Osteoblast (primary cell): ENCODE measurements around the gene PHACTR1. TPM values are rescaled to one million over a fixed set of nuclear protein-coding genes. Genes with fewer than 3 reads are reported as not detected.
"Not testable (repeated sequence)": the region's sequence is repeated elsewhere in the genome, so short reads cannot be mapped to it uniquely, and the experiment has no call there.

Source experiments
- DNase-seq: peaks from one replicate; pipeline ENCODE4 v3.0.0; 2011; ENCODE audit warnings: low spot score, mixed read lengths; ENCODE audit not compliant: insufficient read length; ENCODE audit errors: missing footprints
- H2AFZ ChIP-seq: 2 replicates; pipeline ENCODE4 v1.6.0; 2011; ENCODE audit warnings: mild to moderate bottlenecking, low read length
- H3K27ac ChIP-seq: 2 replicates; pipeline ENCODE4 v1.5.1; 2011; ENCODE audit warnings: mild to moderate bottlenecking, low read depth, low read length, moderate library complexity
- H3K27me3 ChIP-seq: 2 replicates; pipeline ENCODE4 v1.6.0; 2012; ENCODE audit warnings: mild to moderate bottlenecking, control low read depth, inconsistent platforms, low read length, moderate library complexity; ENCODE audit not compliant: insufficient read depth
- H3K36me3 ChIP-seq: 2 replicates; pipeline ENCODE4 v1.5.1; 2011; ENCODE audit warnings: mild to moderate bottlenecking, low read length, control low read depth, moderate library complexity; ENCODE audit not compliant: insufficient read depth
- H3K4me1 ChIP-seq: 2 replicates; pipeline ENCODE4 v1.5.1; 2011; ENCODE audit warnings: mild to moderate bottlenecking, low read length, control low read depth, moderate library complexity; ENCODE audit not compliant: insufficient read depth
- H3K4me2 ChIP-seq: 2 replicates; pipeline ENCODE4 v1.6.0; 2011; ENCODE audit warnings: mild to moderate bottlenecking, low read length; ENCODE audit not compliant: insufficient read depth
- H3K4me3 ChIP-seq: fragments of 200-600 bp; sonication (generic); 3 replicates; pipeline ENCODE4 v1.5.1; 2012; ENCODE audit warnings: mild to moderate bottlenecking, low read length, inconsistent platforms; ENCODE audit not compliant: insufficient read depth
- H3K79me2 ChIP-seq: 2 replicates; pipeline ENCODE4 v1.6.0; 2012; ENCODE audit warnings: mild to moderate bottlenecking, low read length, control low read depth, inconsistent platforms; ENCODE audit not compliant: insufficient read depth
- H3K9me3 ChIP-seq: 2 replicates; pipeline ENCODE4 v1.5.1; 2011; ENCODE audit warnings: low read depth, low read length, control low read depth
- H4K20me1 ChIP-seq: 2 replicates; pipeline ENCODE4 v1.6.0; 2012; ENCODE audit warnings: mild to moderate bottlenecking, low read length, control low read depth; ENCODE audit not compliant: insufficient read depth
- total RNA-seq: library from RNA; depleted of rRNA; stranded (reverse); fragments of >200 nt; gene quantifications from 2 replicates; pipeline ENCODE4 v1.2.3, GENCODE V29; 2012
- TF ChIP-seq, protein P1 (sequence below): IDR thresholded peaks from 2 replicates; pipeline ENCODE4 v1.5.1; 2011; ENCODE audit warnings: mild to moderate bottlenecking, low read depth, low read length, moderate library complexity; ENCODE audit errors: extremely low read depth

The PHACTR1 gene
- total RNA-seq, 1 donor = 0.36 TPM

DNA sequence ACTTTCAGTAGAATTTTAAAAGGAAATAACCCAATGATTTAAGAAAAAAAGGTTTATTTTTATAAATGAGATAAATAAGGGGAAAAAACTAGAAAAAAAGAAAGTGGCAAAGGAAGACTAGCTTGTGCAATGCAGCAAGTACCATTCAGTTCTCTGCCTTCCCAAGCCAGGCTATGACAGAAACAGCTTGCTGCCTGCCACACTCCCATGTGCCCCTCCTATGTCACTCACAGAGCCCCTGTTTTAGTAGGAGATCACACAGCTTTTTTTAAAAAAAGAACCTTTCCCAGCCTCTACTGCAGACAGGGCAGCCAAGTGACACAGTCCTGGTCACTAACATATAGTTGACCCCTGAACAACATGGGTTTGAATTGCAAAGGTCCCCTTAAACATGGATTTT, 598.2 kb downstream of the PHACTR1 start:
- TF ChIP-seq, protein P1, sequence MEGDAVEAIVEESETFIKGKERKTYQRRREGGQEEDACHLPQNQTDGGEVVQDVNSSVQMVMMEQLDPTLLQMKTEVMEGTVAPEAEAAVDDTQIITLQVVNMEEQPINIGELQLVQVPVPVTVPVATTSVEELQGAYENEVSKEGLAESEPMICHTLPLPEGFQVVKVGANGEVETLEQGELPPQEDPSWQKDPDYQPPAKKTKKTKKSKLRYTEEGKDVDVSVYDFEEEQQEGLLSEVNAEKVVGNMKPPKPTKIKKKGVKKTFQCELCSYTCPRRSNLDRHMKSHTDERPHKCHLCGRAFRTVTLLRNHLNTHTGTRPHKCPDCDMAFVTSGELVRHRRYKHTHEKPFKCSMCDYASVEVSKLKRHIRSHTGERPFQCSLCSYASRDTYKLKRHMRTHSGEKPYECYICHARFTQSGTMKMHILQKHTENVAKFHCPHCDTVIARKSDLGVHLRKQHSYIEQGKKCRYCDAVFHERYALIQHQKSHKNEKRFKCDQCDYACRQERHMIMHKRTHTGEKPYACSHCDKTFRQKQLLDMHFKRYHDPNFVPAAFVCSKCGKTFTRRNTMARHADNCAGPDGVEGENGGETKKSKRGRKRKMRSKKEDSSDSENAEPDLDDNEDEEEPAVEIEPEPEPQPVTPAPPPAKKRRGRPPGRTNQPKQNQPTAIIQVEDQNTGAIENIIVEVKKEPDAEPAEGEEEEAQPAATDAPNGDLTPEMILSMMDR = no peak
- DNase-seq = no peak
- no peaks in the 10 kb centered on the region for H3K27me3 ChIP-seq
- no peaks in the 10 kb centered on the region for H3K9me3 ChIP-seq
- no peak overlapping the region for H2AFZ ChIP-seq
- no peaks in the 10 kb centered on the region for H4K20me1 ChIP-seq
- no peak overlapping the region for H3K4me3 ChIP-seq
- H3K4me1 ChIP-seq = no peaks in the 10 kb centered on the region
- peaks cover 55% of the 10 kb centered on the region for H3K36me3 ChIP-seq
- no peak overlapping the region for H3K4me2 ChIP-seq
- no peaks in the 10 kb centered on the region for H3K79me2 ChIP-seq
- no peak overlapping the region for H3K27ac ChIP-seq

DNA sequence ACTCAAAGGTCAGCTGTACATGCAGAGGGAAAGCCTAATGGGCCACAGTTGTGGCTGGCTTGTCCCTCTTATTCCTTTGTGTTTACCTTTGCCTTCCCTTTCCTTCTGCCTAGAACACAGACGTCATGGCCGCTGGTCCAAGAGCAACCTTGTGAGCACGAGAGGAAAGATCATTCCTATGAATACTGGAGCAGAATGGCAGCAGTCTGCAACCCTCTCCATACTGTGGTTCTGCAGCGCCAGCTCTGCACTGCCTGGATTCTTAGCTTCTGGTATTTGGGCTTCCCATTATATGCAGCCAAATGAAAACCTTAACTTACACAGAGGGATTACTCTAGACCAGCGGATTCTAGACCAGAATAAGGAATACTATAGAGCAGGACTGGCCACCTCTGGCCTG, 599.3 kb downstream of the PHACTR1 start:
- Histone ChIP-seq H3K79me2 (no peaks in the 10 kb centered on the region), H4K20me1 (no peaks in the 10 kb centered on the region), H3K4me1 (no peaks in the 10 kb centered on the region), H3K4me2 (no peak overlapping the region), H3K9me3 (no peaks in the 10 kb centered on the region), H3K4me3 (no peak overlapping the region), H2AFZ (no peak overlapping the region), H3K36me3 (peaks cover 66% of the 10 kb centered on the region), H3K27ac (no peak overlapping the region), H3K27me3 (no peaks in the 10 kb centered on the region)
- DNase-seq = no peak
- TF ChIP-seq, protein P1 = no peak

DNA sequence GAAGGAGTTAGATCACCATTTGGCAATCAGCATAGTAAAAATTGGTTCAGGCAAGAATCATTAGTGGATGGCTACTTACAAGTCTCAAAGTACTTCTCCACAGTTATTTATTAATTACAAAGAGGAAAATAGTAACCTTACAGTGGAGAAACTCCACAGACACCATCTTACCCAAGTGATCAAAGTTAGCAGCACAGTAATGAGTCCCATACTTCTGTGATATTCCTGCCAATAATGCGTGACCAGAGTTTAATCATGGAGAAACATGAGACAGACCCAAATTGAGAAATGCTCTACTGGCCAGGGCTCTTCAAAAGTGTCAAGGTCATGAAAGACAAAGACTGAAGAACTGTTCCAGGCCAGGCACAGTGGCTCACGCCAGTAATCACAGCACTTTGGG, 602.3 kb downstream of the PHACTR1 start:
- H3K36me3 ChIP-seq = peaks cover 85% of the 10 kb centered on the region
- H3K79me2 ChIP-seq = no peaks in the 10 kb centered on the region
- H2AFZ ChIP-seq = no peak overlapping the region
- TF ChIP-seq, protein P1 = no peak
- DNase-seq = no peak
- no peaks in the 10 kb centered on the region for H3K4me1 ChIP-seq
- H3K27me3 ChIP-seq = no peaks in the 10 kb centered on the region
- H3K4me3 ChIP-seq = no peak overlapping the region
- H3K4me2 ChIP-seq = no peak overlapping the region
- no peak overlapping the region for H3K27ac ChIP-seq
- no peaks in the 10 kb centered on the region for H4K20me1 ChIP-seq
- H3K9me3 ChIP-seq = no peaks in the 10 kb centered on the region

DNA sequence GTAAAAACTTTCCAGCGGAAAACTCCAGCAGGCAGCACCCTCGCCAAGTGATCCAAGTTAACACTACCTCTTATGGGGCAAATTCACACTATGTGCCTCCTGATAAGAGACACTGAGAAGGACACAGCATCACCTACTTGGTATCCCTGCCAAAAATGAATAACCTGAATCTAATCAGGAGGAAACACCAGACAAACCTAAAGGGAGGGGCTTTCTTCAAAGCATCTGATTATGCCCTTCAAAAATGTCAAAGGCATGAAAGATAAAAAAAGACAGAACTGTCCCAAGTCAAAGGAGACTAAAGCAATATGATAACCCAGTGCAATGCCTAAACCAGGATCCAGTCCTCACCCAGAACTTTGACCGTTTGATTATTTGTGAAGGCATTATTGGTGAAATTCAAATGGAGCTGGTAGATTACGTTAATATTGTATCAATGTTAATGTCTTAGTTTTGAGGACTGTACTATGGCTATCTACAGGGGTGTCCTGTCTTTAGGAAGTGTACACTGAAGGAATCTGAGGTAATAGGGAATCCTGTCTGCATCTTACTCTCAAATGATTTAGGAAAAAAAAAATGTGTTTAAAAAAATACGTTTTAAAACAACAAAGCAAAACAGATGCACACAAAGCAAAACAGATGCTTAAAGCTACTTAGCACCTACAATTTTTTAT, 603.5 kb downstream of the PHACTR1 start:
- DNase-seq = no peak
- Histone ChIP-seq H3K27me3 (no peaks in the 10 kb centered on the region), H3K4me3 (no peak overlapping the region), H2AFZ (no peak overlapping the region), H4K20me1 (no peaks in the 10 kb centered on the region), H3K4me1 (no peaks in the 10 kb centered on the region), H3K79me2 (no peaks in the 10 kb centered on the region), H3K27ac (no peak overlapping the region), H3K9me3 (no peaks in the 10 kb centered on the region), H3K36me3 (peaks cover 80% of the 10 kb centered on the region), H3K4me2 (no peak overlapping the region)
- TF ChIP-seq, protein P1 = no peak

DNA sequence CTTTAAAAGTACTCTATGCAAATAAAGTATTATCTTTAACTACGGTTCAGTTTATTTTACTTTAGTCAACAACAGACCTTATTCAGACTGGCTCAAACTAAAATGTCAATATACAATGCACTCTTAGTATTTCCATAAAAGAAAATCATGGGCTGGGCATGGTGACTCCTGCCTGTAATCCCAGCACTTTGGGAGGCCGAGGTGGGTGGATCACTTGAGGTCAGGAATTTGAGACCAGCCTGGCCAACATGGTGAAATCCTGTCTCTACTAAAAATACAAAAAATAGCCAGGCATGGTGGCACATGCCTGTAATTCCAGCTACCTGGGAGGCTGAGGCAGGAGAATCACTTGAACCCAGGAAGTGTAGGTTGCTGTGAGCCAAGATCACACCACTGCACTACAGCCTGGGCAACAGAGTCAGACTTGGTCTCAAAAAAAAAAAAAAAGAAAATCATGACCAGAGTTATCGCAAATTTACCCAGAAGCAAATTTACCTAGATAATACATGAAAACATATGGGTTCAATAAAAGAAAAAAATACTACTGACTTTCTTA, 609.5 kb downstream of the PHACTR1 start:
- H3K36me3 ChIP-seq = peaks cover 25% of the 10 kb centered on the region

More for the DNA sequence above, 609.5 kb downstream of the PHACTR1 start:
- not testable (repeated sequence) for H4K20me1 ChIP-seq, H2AFZ ChIP-seq, H3K4me2 ChIP-seq, H3K27ac ChIP-seq, DNase-seq, H3K27me3 ChIP-seq, H3K9me3 ChIP-seq, H3K4me3 ChIP-seq
- H3K4me1 ChIP-seq = peaks cover 12% of the 10 kb centered on the region
- H3K79me2 ChIP-seq = peaks cover 17% of the 10 kb centered on the region
